ENCODE data around the gene TEX29.

The TEX29 gene

DNA sequence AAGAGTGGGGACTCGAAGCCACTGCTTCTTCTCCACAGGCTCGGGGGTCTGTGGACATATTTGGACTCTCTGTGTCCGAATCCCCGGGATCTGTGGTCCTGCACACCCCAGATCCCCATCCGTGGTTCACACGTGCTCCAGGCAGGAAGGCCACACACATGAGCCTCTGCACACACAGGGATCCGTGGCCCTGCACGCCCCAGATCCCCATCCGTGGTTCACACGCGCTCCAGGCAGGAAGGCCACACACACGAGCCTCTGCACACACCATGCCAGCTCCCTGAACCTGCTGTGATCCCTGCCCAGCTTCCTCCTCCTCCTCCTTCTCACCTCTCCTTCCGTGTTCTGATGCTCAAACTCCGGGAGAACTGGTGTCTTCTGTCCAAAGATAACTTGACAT, 3.1 kb downstream of the TEX29 start:
- no peak for DNase-seq

DNA sequence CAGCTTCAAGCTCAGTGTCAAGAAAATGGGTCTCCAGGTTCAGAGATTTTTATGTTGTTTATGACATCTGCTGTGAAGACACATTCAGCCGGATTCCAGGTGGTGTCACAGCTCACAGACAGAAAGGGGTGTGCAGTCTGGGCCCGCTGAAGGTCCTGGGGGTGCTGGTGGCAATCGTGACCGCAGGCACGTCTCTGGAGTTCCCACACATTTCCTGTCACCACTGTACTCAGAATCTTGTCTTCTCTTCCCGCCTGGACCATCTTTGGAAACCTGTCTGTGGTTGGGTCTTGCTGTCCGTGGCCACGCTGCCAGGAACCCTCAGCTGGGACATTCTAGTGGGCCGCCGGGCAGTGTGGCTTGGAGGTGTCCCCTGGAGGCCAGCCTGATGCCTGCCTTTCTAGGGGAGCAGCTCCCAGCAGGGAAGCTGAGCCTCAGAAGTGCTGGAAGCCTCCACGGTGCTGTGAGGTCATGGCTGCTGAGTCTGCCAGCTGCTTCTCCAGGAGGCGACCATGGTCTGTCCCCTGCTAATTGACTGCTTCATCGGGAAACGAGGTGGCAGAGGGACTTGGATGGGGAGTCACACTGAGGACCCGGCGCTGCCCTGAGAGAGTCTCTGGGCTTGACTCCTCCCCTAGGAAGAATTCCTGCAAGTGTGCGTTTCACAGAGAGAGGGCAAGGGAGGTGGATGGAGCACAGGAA, 3.7 kb downstream of the TEX29 start:
- no peak for DNase-seq

- no peak for DNase-seq
Measured at GRCh38 chr13:111324736-111325135, 4.3 kb downstream of the TEX29 start.

DNA sequence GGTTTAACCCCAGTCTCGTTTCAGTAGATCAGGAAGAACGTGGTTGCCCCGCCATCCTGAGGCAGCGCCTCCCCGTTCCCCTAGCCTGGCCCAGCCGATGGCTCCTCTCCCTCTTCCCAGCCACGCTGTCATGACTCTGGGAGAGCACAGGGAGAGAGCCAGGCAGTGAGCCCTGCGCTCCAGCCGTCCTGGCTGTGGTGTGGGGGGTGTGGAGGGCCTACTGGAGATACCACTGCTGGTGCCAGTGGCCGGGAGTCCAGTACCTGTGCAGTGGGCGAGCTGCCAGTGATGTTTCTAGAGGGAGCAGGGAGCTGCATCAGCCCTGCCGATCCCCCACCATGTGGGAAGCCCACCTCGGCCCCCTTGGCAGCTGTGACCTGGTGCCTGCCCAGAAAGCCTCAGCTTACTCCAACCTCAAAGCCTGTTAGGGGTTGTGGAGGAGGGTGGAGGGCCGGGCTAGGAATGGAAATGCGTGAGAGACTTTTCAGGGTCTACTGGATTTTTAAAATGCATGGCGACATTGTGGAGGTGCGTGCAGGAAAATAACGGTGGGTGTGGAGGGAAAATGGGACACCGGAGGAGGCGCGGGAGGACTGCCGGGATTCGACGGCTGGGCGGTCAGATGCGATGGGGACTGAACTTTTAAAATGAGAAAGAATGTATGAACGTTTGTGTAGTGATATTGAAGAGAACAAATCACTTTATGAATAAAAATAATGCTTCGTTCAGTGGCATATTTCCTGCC, 4.9 kb downstream of the TEX29 start:
- DNase-seq: no peak

- no peak for DNase-seq
Measured at GRCh38 chr13:111325941-111326620, 5.6 kb downstream of the TEX29 start.

GRCh38 chr13:111326621-111326965, 6.2 kb downstream of the TEX29 start:
- DNase-seq: no peak

GRCh38 chr13:111326981-111327642, 6.7 kb downstream of the TEX29 start:
- no peak for DNase-seq

DNA sequence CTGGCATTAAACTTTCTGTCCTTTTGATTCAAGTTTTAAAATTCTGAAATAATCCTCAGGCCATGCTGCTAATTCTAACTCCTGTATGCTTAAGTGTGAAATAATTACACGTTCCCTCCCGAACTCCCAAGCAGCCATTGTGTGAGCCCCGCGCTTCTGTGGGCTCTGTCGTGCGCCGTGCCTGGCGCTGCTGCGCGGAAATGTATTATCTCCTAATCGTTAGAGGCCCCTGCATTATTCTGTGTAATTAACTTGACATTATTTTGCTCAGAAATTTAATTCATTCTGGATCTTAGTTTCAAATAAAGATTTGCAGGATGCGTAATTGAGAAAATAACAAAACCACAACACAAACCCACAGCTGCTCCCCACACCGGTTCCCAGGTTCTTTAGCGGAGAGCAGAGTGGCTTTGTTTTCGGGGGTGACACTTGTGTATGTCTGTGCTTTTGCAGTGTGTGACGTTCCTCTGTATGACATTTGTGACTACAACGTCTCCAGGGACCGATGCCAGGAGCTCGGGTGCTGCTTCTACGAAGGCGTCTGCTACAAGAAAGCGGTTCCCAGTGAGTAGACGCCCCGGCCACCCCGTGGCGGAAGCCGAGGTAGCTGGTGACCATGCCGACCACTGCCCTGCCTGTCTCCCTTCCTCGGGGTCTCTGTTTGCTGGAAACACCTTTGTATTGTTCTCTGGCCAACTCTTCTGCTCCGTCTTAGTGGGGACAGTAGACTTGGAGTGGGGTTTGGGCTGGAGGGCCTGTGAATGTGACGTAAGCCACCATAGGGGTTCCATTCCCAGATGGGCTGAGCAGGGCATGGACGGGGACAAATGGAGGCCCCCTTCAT, 7.5 kb downstream of the TEX29 start:
- no peak for DNase-seq

- DNase-seq: no peak
Measured at GRCh38 chr13:111328574-111329410, 8.3 kb downstream of the TEX29 start.

DNA sequence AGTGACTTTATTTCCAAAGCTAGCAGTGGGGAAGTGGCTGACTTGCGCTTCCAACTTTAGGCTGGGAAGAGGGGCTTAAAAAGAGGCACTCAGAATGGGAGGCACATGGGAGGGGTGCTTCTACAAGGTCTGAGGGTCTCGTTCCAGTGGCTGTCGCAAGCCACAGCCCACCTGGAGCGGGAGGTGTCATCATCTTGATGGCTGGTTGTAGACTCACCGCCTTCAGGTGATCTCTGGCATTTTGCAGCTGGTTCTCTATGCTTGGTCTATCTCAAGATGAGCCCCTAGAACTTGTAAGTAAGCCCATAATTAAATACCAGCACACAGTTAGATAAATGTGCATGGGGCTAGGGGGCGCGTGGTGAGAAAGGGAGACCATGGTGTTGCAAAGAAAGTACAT, 9.2 kb downstream of the TEX29 start:
- no peak for DNase-seq

DNA sequence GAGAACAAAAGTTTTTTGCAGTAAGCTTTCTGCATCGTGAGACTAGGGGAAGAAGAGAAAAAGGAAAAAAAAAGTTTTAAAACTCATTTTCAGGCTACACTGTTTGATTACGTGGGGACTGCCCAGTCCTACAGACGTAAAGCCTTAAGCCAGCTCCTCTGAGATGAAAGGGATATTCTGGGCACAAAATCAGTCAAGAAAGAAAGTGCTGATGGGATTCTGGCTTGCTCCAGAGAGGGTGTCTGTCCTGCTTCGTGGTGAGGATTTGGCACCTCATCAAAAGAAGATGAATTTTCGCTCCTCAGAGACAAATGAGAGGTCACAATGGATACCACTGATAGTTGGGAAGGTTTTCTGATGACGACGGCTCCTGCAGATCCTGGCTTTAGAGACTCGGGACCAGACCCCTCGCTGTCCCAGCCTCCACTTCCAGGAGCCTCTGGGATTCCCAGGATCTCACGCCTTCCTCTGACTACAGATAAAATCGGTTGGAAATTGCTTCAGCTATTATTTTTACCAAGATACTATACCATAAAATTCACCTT, 9.7 kb downstream of the TEX29 start:
- no peak for DNase-seq

DNA sequence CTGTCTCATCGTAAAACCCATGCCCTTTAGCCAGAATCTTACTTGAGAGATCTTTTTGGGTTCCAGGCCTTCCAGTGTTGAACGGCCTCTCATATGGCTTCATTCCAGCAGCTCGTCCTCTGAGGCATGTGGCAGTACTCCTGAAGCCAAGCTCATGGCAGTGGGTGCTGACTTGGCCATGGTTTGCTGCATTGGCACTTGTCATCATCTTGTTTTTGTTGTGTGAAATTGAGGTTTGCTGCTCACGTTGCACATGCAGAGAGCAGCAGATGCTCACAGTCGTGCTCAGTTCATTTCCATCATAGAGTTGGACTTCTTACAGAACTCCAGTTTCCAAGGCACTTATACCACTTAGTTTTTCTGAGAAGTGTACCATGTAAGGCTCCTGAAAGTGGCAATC, 14.9 kb downstream of the TEX29 start:
- DNase-seq: no peak

GRCh38 chr13:111336666-111337065, 16.2 kb downstream of the TEX29 start:
- DNase-seq: no peak

GRCh38 chr13:111337206-111337605, 16.8 kb downstream of the TEX29 start:
- no peak for DNase-seq

GRCh38 chr13:111337741-111338140, 17.3 kb downstream of the TEX29 start:
- DNase-seq: no peak

- no peak for DNase-seq
Measured at GRCh38 chr13:111338841-111339240, 18.4 kb downstream of the TEX29 start.

GRCh38 chr13:111339366-111340143, 19.1 kb downstream of the TEX29 start:
- no peak for DNase-seq

GRCh38 chr13:111341886-111342285, 21.4 kb downstream of the TEX29 start:
- no peak for DNase-seq

DNA sequence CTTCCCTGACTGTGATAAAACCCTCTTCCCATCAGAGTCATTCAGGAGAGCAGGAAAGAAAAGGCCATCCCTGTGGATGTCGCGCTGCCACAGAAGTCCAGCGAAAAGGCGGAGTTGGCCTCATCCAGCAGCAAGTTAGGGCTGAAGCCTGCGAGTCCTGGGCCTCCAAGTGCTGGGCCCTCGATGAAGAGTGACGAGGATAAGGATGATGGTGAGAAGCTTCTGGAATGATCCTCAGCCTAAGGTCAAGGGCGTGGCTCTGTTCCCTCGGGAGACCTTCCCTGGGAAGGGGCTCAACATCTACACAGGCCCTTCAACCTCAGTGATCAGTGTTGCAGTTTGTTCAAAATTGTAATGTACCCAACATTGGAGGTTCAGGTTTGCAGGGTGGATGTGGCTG, 22.3 kb downstream of the TEX29 start:
- no peak for DNase-seq

GRCh38 chr13:111343186-111343805, 22.9 kb downstream of the TEX29 start:
- no peak for DNase-seq

All from stimulated activated CD4-positive, alpha-beta T cell treated with anti-CD3 and anti-CD28 coated beads, Interleukin-2, amount 100 ng/mL, for 24 hours (primary cell).